ENCODE results near the gene CEP95. TPM values are rescaled to one million over a fixed set of nuclear protein-coding genes. Genes with fewer than 3 reads are reported as not detected.
A peak's percentile ranks its signal among the peaks of the same experiment; 100 is the strongest.

Gene CEP95
- total and polyA plus RNA-seq, 8 donors, result 15.7 to 115 (median 53.6) TPM

DNA sequence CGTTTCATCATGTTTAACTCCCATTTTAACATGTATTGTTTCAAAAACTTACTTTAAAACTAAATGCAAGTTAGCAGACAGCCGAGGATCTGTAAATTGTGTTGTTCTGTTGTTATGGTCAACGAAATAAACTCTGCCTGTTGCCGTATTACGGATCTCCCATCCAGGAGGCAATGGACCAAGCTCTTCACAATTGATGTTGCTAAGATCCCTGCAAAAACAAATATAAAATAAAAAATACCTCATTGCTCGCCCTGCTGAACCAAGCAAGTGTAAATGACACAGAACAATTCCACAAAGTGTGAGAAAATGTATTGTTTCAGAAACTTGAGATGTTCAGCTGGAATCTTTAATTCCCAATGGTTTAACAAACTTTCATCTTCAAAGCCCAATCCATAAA lies 65.0 kb downstream of the CEP95 start:
- DNase-seq, result peak in 1 of 2 donors; percentile 20
- Histone ChIP-seq H3K36me3 (peaks cover 19 to 79% (median 65%) of the 10 kb centered on the region in 4 donors), H3K27me3 (no peaks in the 10 kb centered on the region), H3K4me3 (no peak overlapping the region), H3K4me1 (peaks cover 0 to 5% (median 0%) of the 10 kb centered on the region in 4 donors), H3K9me3 (no peaks in the 10 kb centered on the region), H3K27ac (no peak overlapping the region)
- intact Hi-C loops (cut with DNase I; ENCODE audit: low total_unique reads), result no loop called here
- no peak for TF ChIP-seq CTCF (IDR thresholded peaks at IDR 0.05)
- no peak for TF ChIP-seq POLR2A (IDR thresholded peaks at IDR 0.05)
- no peak for TF ChIP-seq EP300 (IDR thresholded peaks at IDR 0.05)
- no peak for TF ChIP-seq POLR2AphosphoS5 (IDR thresholded peaks at IDR 0.05)
- 80 to 97% (median 90%) methylated on average over 6 of the region's 6 CpGs for WGBS, 5 donors

DNA sequence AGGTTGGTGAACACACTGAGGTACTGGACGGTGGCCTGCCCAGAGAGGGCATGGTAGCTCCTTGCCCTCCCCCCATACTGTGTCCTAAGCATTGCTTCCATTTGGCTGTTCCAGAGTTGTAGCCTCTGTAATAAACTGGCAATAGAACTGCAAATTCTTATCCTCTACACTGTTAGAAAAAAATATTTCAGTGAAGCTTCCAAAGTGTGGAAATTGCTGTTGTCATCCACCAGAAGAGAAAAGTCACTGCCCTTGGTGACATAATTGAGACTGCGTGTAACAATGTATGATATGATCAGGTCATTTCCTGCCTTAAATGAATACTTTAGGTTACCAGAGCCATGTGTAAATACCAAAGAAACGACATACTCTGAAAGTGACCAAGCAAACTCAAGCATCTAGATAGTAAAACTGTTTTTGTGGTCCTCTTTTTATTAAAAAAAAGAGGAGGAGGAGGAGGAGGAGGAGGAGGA lies 65.9 kb downstream of the CEP95 start:
- Histone ChIP-seq H3K27ac (no peak overlapping the region), H3K27me3 (no peaks in the 10 kb centered on the region), H3K36me3 (peaks cover 19 to 79% (median 67%) of the 10 kb centered on the region in 4 donors), H3K4me3 (no peak overlapping the region), H3K9me3 (no peaks in the 10 kb centered on the region), H3K4me1 (peaks cover 0 to 5% (median 0%) of the 10 kb centered on the region in 4 donors)
- TF ChIP-seq POLR2A (IDR thresholded peaks at IDR 0.05), result no peak
- TF ChIP-seq POLR2AphosphoS5 (IDR thresholded peaks at IDR 0.05), result no peak
- no peak for TF ChIP-seq EP300 (IDR thresholded peaks at IDR 0.05)
- TF ChIP-seq CTCF (IDR thresholded peaks at IDR 0.05), result no peak
- WGBS, 5 donors, result 35 to 50% (median 47%) methylated on average over 3 of the region's 3 CpGs
- peak in 1 of 2 donors; percentile 37 for DNase-seq
- intact Hi-C loops (cut with DNase I; ENCODE audit: low total_unique reads), result no loop called here

GRCh38 chr17:64573214-64573613 lies 66.4 kb downstream of the CEP95 start:
- intact Hi-C loops (cut with DNase I; ENCODE audit: low total_unique reads), result no loop called here
- Histone ChIP-seq H3K9me3 (no peaks in the 10 kb centered on the region), H3K27me3 (no peaks in the 10 kb centered on the region), H3K4me3 (no peak overlapping the region), H3K27ac (no peak overlapping the region), H3K36me3 (peaks cover 14 to 79% (median 67%) of the 10 kb centered on the region in 4 donors), H3K4me1 (peaks cover 0 to 5% (median 0%) of the 10 kb centered on the region in 4 donors)
- DNase-seq, result no peak
- TF ChIP-seq POLR2AphosphoS5 (IDR thresholded peaks at IDR 0.05), result no peak
- no peak for TF ChIP-seq POLR2A (IDR thresholded peaks at IDR 0.05)
- TF ChIP-seq EP300 (IDR thresholded peaks at IDR 0.05), result no peak
- no peak for TF ChIP-seq CTCF (IDR thresholded peaks at IDR 0.05)

DNA sequence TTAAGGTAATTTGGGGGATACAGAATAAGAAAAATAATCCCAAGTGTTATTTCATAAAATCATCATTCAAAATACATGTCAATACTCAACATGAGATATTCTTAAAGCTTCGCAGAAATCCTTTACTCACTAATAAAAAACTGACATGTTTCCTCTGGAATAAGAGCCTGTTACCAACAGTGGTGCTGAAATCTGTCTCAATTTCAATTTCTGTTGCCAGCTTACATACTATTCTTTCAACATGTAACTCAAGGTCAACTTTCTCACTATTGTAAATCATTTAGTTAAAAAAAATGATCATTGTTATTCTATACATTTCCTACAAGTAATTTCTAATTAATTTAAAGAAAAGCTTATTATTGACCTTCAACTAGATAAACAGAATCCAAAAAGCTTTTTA lies 67.9 kb downstream of the CEP95 start:
- intact Hi-C loops (cut with DNase I; ENCODE audit: low total_unique reads), result no loop called here
- TF ChIP-seq POLR2AphosphoS5 (IDR thresholded peaks at IDR 0.05) (no peak), POLR2A (IDR thresholded peaks at IDR 0.05) (no peak), EP300 (IDR thresholded peaks at IDR 0.05) (no peak), CTCF (IDR thresholded peaks at IDR 0.05) (no peak)
- H3K4me3 ChIP-seq, result no peak overlapping the region
- no peak for DNase-seq
- no peaks in the 10 kb centered on the region for H3K27me3 ChIP-seq
- H3K27ac ChIP-seq, result no peak overlapping the region
- H3K36me3 ChIP-seq, result peaks cover 13 to 79% (median 68%) of the 10 kb centered on the region in 4 donors
- 91 to 100% (median 95%) methylated on average over 1 of the region's 1 CpG for WGBS, 5 donors
- no peaks in the 10 kb centered on the region for H3K9me3 ChIP-seq
- peaks cover 0 to 5% (median 0%) of the 10 kb centered on the region in 4 donors for H3K4me1 ChIP-seq

Measured in stomach (tissue), 9 donors.